Mesenchymal stem cell (in vitro differentiated cells and primary cell): ENCODE measurements around the gene DHCR7.

ENCODE experiments used
- DNase-seq: peaks from one replicate; pipeline ENCODE4 v3.0.0-alpha.2; 2013
- H2AFZ ChIP-seq: one replicate; pipeline ENCODE4 v1.6.1; 2013; ENCODE audit warnings: low read depth, mild to moderate bottlenecking, control low read depth, inconsistent platforms, low read length, moderate library complexity
- H2AK5ac ChIP-seq: 2 replicates; pipeline ENCODE4 v1.6.1; 2013; ENCODE audit warnings: low read length, moderate library complexity, mild to moderate bottlenecking, inconsistent platforms; ENCODE audit not compliant: severe bottlenecking
- H2BK120ac ChIP-seq: one replicate; pipeline ENCODE4 v1.6.1; 2013; ENCODE audit warnings: low read depth, mild to moderate bottlenecking, inconsistent platforms, low read length, moderate library complexity
- H2BK12ac ChIP-seq, 2 experiments: one replicate each; pipeline ENCODE4 v1.6.1; 2013; ENCODE audit warnings: inconsistent platforms in 2 of 2, low read length in 2 of 2, mild to moderate bottlenecking in 2 of 2, moderate library complexity in 2 of 2, control low read depth in 1 of 2
- H2BK15ac ChIP-seq: one replicate; pipeline ENCODE4 v1.6.1; 2013; ENCODE audit warnings: mild to moderate bottlenecking, low read depth, inconsistent platforms; ENCODE audit not compliant: poor library complexity, severe bottlenecking
- H2BK5ac ChIP-seq: 2 replicates; pipeline ENCODE4 v1.6.1; 2013; ENCODE audit warnings: low read depth, mild to moderate bottlenecking, low read length, control low read depth, inconsistent platforms; ENCODE audit not compliant: poor library complexity, severe bottlenecking
- H3K14ac ChIP-seq, 2 experiments: one replicate each; pipeline ENCODE4 v1.6.1; 2013; ENCODE audit warnings: inconsistent platforms in 2 of 2, low read length in 2 of 2, control low read depth in 1 of 2, mild to moderate bottlenecking in 1 of 2, moderate library complexity in 1 of 2
- H3K18ac ChIP-seq, 2 experiments: one replicate each; pipeline ENCODE4 v1.6.1; 2013; ENCODE audit warnings: inconsistent platforms in 2 of 2, low read length in 2 of 2, control low read depth in 1 of 2, low read depth in 1 of 2, mild to moderate bottlenecking in 1 of 2
- H3K23ac ChIP-seq, 2 experiments: one replicate each; pipeline ENCODE4 v1.6.1; 2013; ENCODE audit warnings: inconsistent platforms in 2 of 2, low read length in 2 of 2, mild to moderate bottlenecking in 2 of 2, moderate library complexity in 2 of 2, control low read depth in 1 of 2
- H3K27ac ChIP-seq: 2 replicates; pipeline ENCODE4 v1.5.1; 2013; ENCODE audit warnings: mild to moderate bottlenecking, moderate library complexity, low read length, control low read depth, inconsistent platforms; ENCODE audit not compliant: poor library complexity, severe bottlenecking
- H3K27me3 ChIP-seq, 2 experiments: 2 replicates each; pipeline versions ENCODE4 v1.6.1 to v1.7.0; 2013; ENCODE audit warnings: low read length in 2 of 2, mild to moderate bottlenecking in 2 of 2, moderate library complexity in 2 of 2, control low read depth in 1 of 2, inconsistent platforms in 1 of 2; ENCODE audit not compliant: control insufficient read depth in 1 of 2, insufficient read depth in 1 of 2
- H3K36me3 ChIP-seq, 2 experiments: 2 replicates each; pipeline versions ENCODE4 v1.6.1 to v1.7.0; 2013; ENCODE audit warnings: low read length in 2 of 2, control low read depth in 1 of 2, inconsistent platforms in 1 of 2, low read depth in 1 of 2, mild to moderate bottlenecking in 1 of 2; ENCODE audit not compliant: insufficient read depth in 2 of 2, control insufficient read depth in 1 of 2
- H3K4ac ChIP-seq, 2 experiments: one replicate each; pipeline ENCODE4 v1.6.1; 2013; ENCODE audit warnings: inconsistent platforms in 2 of 2, low read length in 2 of 2, mild to moderate bottlenecking in 2 of 2, moderate library complexity in 2 of 2, control low read depth in 1 of 2, low read depth in 1 of 2
- H3K4me1 ChIP-seq: 2 replicates; pipeline ENCODE4 v1.6.1; 2013; ENCODE audit warnings: low read depth, low read length, control low read depth; ENCODE audit not compliant: control insufficient read depth, insufficient read depth
- H3K4me2 ChIP-seq: 2 replicates; pipeline ENCODE4 v1.6.1; 2013; ENCODE audit warnings: low read length, mild to moderate bottlenecking, inconsistent platforms; ENCODE audit not compliant: poor library complexity, severe bottlenecking
- H3K4me3 ChIP-seq, 2 experiments: 2 replicates each; pipeline versions ENCODE4 v1.5.1 to v1.7.0; 2013; ENCODE audit warnings: low read length in 2 of 2, mild to moderate bottlenecking in 2 of 2, control low read depth in 1 of 2, low read depth in 1 of 2; ENCODE audit not compliant: insufficient read depth in 1 of 2
- H3K79me1 ChIP-seq: replicated peaks from 2 replicates; pipeline ENCODE4 v1.6.1; 2013; ENCODE audit warnings: mild to moderate bottlenecking, control low read depth, low read length, inconsistent platforms; ENCODE audit not compliant: poor library complexity, severe bottlenecking
- H3K9ac ChIP-seq: 2 replicates; pipeline ENCODE4 v1.7.0; 2013; ENCODE audit warnings: mild to moderate bottlenecking, low read length, moderate library complexity
- H3K9me3 ChIP-seq: 2 replicates; pipeline ENCODE4 v1.7.0; 2013; ENCODE audit warnings: mild to moderate bottlenecking, low read length; ENCODE audit not compliant: control insufficient read depth
- H4K8ac ChIP-seq: one replicate; pipeline ENCODE4 v1.6.1; 2013; ENCODE audit warnings: inconsistent platforms, mild to moderate bottlenecking, low read length, moderate library complexity
- H4K91ac ChIP-seq: one replicate; pipeline ENCODE4 v1.6.1; 2013; ENCODE audit warnings: mild to moderate bottlenecking, low read length, inconsistent platforms
- WGBS: methylation state at CpG from one replicate; pipeline ENCODE4 v1.1.7; 2013; ENCODE audit warnings: mixed read lengths; 5-methylcytosine and 5-hydroxymethylcytosine counted together

The DHCR7 gene

DNA sequence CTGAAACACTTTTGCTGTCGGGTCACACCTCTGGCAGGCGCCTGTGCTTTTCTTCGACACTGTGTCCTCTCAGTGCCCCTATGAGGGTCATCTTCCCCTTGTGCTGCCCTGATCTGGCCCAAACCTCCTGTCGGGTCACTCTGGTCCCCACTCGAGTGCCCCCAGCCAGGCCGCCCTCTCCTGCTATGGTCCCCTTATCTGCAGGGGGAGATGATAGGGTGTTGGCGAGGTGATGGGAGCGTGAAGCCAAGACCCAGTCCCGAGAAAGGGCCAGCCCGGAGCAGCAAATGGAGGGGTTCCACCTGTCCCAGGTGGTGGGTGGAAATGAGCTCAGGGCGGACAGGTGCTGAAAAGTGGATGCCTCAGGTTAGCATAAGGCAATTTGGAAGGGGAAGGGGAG is 14.5 kb upstream of the DHCR7 start:
- H3K4me1 ChIP-seq: peaks cover 3% of the 10 kb centered on the region
- H3K23ac ChIP-seq: no peak overlapping the region
- no peak overlapping the region for H3K9ac ChIP-seq
- no peak overlapping the region for H3K4ac ChIP-seq
- H2BK5ac ChIP-seq: no peak overlapping the region
- H3K36me3 ChIP-seq: peaks cover 71 to 86% of the 10 kb centered on the region in 2 experiments
- H3K14ac ChIP-seq: no peak overlapping the region
- WGBS: 96% methylated on average over 11 of the region's 11 CpGs
- H4K91ac ChIP-seq: no peak overlapping the region
- DNase-seq: no peak
- H2AFZ ChIP-seq: no peak overlapping the region
- no peaks in the 10 kb centered on the region for H3K9me3 ChIP-seq
- no peak overlapping the region for H2BK12ac ChIP-seq
- H3K4me2 ChIP-seq: no peak overlapping the region
- no peak overlapping the region for H4K8ac ChIP-seq
- no peak overlapping the region for H2BK15ac ChIP-seq
- no peak overlapping the region for H3K27ac ChIP-seq
- no peaks in the 10 kb centered on the region for H3K27me3 ChIP-seq
- no peak overlapping the region for H2BK120ac ChIP-seq
- H3K4me3 ChIP-seq: no peak overlapping the region
- no peak overlapping the region for H2AK5ac ChIP-seq
- H3K79me1 ChIP-seq: peaks cover 41% of the 10 kb centered on the region
- no peak overlapping the region for H3K18ac ChIP-seq

DNA sequence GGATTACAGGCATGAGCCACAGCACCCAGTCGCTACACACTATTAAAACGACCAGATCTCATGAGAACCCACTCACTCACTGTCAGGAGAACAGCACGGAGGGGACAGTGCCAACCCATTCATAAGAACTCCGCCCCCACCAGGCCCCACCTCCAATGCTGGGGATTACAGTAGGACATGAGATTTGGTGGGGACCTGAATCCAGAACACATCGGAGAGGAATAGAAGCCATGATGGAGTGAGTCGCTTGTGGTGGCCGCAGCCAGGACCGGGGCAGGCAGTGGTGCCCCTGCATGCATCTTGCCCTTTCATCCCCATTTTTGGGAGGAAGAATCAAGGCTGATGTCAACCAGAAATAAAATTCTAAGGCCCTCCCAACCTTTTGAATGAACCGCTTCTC is 13.5 kb upstream of the DHCR7 start:
- Histone ChIP-seq H3K4me1 (peaks cover 3% of the 10 kb centered on the region), H2BK120ac (no peak overlapping the region), H3K18ac (no peak overlapping the region), H3K9ac (no peak overlapping the region), H2AFZ (no peak overlapping the region), H3K9me3 (no peaks in the 10 kb centered on the region), H4K91ac (no peak overlapping the region), H4K8ac (no peak overlapping the region), H3K4ac (no peak overlapping the region), H2BK12ac (no peak overlapping the region), H3K4me3 (no peak overlapping the region), H2BK15ac (no peak overlapping the region), H3K27ac (no peak overlapping the region), H3K27me3 (no peaks in the 10 kb centered on the region), H2BK5ac (no peak overlapping the region), H3K14ac (no peak overlapping the region), H3K36me3 (peaks cover 74 to 86% of the 10 kb centered on the region in 2 experiments), H3K4me2 (no peak overlapping the region), H2AK5ac (no peak overlapping the region), H3K23ac (no peak overlapping the region), H3K79me1 (peaks cover 45% of the 10 kb centered on the region)
- WGBS: 96% methylated on average over 9 of the region's 9 CpGs
- DNase-seq: no peak

GRCh38 chr11:71459767-71460320 is 11.7 kb upstream of the DHCR7 start:
- Histone ChIP-seq H3K4ac (no peak overlapping the region), H4K8ac (no peak overlapping the region), H3K18ac (no peak overlapping the region), H3K27ac (no peak overlapping the region), H2BK15ac (no peak overlapping the region), H3K36me3 (peaks cover 74 to 87% of the 10 kb centered on the region in 2 experiments), H3K23ac (no peak overlapping the region), H2BK5ac (no peak overlapping the region), H3K79me1 (peaks cover 51% of the 10 kb centered on the region), H3K9ac (no peak overlapping the region), H3K4me1 (no peaks in the 10 kb centered on the region), H3K27me3 (no peaks in the 10 kb centered on the region), H2AFZ (no peak overlapping the region), H2BK120ac (no peak overlapping the region), H3K4me3 (no peak overlapping the region), H3K14ac (no peak overlapping the region), H2AK5ac (no peak overlapping the region), H3K9me3 (no peaks in the 10 kb centered on the region), H4K91ac (no peak overlapping the region), H2BK12ac (no peak overlapping the region), H3K4me2 (no peak overlapping the region)
- DNase-seq: no peak
- 63% methylated on average over 9 of the region's 11 CpGs for WGBS

DNA sequence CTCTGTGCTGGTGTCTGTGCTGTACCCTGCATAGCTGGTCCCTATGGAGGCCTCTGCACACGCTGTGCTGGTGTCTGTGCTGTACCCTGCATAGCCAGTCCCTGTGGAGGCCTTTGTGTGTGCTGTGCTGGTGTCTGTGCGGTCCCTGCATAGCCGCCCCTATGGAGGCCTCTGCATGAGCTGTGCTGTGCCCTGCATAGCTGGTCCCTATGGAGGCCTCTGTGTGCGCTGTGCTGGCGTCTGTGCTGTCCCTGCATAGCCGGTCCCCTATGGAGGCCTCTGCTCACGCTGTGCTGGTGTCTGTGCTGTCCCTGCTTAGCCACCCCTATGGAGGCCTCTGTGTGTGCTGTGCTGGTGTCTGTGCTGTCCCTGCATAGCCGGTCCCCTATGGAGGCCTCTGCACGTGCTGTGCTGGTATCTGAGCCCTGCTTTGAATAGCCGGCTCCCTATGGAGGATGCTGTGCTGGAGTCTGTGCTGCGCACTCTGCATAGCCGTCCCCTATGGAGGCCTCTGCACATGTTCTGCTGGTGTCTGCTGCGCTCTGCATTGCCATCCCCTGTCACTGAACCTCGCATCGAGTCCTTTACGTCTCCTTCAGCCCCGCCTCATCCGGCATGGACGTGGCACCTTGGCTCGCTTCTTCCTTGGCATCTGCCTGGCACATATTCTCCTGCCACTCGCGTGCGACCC is 11.0 kb upstream of the DHCR7 start:
- no peak overlapping the region for H3K14ac ChIP-seq
- peaks cover 56% of the 10 kb centered on the region for H3K79me1 ChIP-seq
- H3K36me3 ChIP-seq: peaks cover 74 to 89% of the 10 kb centered on the region in 2 experiments
- H2BK15ac ChIP-seq: no peak overlapping the region
- no peak overlapping the region for H3K4me2 ChIP-seq
- peaks cover 4% of the 10 kb centered on the region for H3K4me1 ChIP-seq
- 94% methylated on average over 23 of the region's 23 CpGs for WGBS
- H2AK5ac ChIP-seq: no peak overlapping the region
- H3K18ac ChIP-seq: no peak overlapping the region
- no peaks in the 10 kb centered on the region for H3K27me3 ChIP-seq
- no peak overlapping the region for H3K27ac ChIP-seq
- H4K8ac ChIP-seq: no peak overlapping the region
- H2AFZ ChIP-seq: no peak overlapping the region
- no peak overlapping the region for H2BK5ac ChIP-seq
- H2BK120ac ChIP-seq: no peak overlapping the region
- DNase-seq: no peak
- H3K9ac ChIP-seq: no peak overlapping the region
- H4K91ac ChIP-seq: no peak overlapping the region
- H3K4ac ChIP-seq: no peak overlapping the region
- no peak overlapping the region for H3K23ac ChIP-seq
- H3K9me3 ChIP-seq: no peaks in the 10 kb centered on the region
- no peak overlapping the region for H2BK12ac ChIP-seq
- H3K4me3 ChIP-seq: no peak overlapping the region
